GM21390 (cell line): Measurements from ENCODE around the gene FUS.
A peak's percentile ranks its signal among the peaks of the same experiment; 100 is the strongest.
"Not testable (repeated sequence)": the region's sequence is repeated elsewhere in the genome, so short reads cannot be mapped to it uniquely, and the experiment has no call there.

Source experiments
- ATAC-seq: cut with Tn5 transposase; IDR thresholded peaks from one replicate; pipeline ENCODE4 v1.9.1; 2021; ENCODE audit not compliant: unreplicated experiment

Gene FUS

DNA sequence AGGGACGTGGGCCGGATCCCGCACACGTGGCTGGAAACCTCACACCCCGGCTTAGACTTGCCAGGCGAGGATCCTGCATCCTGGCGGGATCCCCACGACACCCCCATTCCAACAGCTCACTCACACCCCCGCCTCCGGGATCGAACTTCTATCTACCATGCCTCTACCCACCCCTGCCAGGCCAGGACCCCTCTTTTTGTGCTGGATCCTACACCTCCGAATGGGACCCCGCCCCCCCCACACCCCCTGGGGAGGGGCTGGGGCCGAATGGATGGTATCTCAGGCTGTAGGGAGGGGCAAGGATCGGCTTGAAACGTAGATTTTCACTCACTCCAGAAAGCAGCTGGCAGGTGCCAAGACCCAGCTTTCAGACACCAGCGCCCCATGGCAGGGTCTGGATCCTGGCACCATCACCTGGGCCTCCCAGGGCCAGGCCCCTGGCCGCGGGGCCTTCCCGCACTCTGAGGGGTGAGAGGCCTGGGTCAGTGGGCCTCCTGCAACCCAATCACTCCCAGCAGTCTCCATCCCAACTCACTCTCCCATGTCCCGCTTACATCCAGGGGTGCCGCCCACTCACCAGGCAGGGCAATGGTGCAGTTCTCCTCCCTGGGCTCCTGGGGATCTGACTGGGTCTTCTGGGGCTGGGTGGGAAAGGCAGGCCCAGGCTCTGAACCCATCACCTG, 36.8 kb upstream of the FUS start:
- no peak for ATAC-seq

DNA sequence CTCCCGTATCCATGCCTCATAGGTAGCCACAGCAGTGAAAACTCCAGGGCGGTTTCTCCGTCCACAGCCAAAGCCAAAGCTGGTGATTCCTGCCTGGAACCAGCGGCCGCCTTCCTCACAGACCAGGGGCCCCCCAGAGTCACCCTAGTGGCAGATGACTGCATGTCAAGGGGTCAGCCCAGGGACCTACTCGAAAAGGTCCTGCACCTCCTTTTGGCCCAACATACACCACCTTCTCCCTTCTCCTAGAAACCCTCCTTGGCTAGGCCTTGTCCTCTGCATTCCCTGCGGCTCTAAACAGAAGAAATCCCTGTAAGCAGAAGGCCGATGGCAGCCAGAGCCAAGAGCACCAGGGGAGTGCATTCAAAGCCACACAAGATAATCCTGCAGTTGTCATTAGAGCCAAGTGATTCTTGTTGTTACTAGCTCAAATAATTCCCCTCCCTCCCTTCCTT, 36.2 kb upstream of the FUS start:
- no peak for ATAC-seq

DNA sequence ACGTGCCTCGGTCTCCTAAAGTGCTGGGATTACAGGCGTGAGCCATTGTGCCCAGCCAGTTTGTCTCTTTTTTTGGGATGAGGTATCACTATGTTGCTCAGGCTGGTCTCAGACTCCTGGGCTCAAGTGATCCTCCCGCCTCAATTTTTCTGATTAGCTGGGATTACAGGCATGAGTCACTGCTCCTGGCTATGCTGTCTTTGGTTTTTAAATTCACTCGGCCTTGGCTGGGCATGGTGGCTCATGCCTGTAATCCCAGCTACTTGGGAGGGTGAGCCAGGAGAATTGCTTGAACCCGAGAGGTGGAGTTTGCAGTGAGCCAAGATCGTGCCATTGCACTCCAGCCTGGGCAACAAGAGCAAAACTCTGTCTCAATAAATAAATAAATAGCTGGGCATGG, 35.5 kb upstream of the FUS start:
- ATAC-seq, result not testable (repeated sequence)

DNA sequence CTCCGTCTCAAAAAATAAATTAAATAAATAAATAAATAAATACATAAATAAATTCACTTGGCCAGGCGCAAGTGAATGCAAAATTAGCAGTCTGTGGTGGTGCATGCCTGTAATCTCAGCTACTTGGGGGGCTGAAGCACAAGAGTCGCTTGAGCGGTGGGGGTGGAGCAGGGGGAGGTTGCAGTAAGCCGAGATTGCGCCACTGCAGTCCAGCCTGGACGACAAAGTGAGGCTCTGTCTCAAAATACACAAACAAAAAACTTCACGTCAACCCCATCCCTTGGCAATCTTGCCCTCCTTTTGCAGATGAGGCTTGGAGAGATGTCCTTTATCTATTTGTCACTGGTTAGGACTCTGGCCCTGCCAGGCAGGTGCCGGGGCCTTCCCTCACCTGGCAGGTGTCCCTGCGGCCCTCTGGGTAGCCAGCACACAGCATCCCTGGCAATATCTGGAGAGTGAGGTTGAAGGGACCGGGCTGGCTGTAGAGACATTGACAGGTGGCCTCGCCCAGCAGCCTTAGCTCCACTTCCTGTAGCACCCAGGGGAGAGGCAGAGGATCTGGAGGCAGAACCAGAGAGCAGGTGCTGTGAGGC, 34.4 kb upstream of the FUS start:
- ATAC-seq, result no peak

DNA sequence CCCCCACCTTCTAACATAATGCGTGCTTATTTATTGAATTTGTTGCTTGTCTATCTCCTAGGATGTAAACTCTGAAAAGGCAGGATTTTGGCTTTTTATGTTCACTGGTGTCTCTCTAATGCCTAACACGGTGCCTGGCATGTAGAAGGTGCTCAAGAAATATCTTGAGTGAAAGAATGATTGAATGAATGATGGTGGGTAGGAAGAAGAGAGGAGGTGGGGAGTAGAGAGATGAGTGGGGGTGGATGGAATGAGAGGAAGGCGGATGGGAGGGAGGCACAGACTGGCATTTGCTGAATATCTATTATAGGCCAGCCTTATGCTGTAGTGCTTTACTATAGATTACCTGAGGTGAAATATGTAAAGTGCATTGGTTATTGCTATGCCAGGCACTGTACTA, 32.4 kb upstream of the FUS start:
- ATAC-seq, result no peak

DNA sequence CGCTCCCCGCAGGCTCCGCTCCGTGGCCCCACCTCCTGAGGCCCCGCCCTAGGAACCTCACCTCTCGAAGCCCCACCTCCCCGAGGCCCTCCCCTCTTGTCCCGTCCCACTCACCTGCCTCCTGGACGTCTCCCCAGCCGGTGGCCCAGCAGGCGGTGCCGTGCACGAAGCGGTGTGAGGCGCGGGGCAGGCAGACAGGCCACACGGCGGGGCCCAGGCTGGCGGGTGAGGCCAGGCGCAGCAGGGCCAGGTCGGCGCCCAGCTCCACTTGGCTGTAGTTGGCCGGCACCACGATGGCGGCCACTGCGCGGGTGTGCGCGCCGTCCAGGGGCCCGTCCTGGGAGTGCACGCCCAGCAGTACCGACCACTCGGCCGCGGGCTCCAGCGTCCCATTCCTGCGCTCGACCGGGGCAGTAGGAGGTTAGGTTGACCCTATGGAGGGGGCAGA, 31.6 kb upstream of the FUS start:
- ATAC-seq, result no peak

DNA sequence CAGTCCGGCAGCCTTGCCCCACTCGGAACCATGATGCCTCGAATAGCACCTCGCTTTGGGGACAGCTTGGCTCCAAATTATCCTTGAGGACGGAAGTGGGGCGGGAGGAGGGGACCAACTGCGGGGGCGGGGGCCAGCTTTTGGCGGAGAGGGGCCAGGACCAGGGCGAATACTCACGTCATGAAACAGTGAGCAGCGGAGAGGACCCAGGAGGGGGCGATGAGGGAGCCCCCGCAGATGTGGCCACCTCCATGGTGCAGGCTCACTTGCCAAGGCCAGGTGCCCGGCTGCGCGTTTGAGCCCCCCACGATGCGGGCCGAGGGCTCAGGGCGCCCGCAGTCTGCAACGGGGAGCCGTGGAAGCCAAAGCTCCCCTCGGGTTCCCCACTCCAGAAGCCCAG, 31.0 kb upstream of the FUS start:
- no peak for ATAC-seq

DNA sequence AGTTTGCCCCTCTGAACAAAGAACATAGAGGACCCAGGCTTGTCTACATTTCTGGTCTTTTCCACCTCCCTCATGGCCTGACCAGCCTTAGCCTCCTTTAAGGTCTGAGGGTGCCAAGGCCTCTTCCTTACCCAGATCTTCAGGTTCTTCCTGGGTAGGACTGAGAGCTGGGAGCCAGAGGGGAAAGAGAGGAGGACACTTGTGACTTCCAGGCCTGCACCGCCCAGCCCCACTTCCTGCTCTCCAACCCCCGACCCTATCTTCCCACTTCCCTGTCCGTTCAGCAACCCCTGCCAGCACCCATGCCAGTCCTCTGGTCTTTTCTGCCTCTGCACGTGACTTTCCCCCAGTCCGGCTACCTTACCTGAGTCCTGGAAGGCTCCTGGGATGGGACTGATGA, 30.6 kb upstream of the FUS start:
- no peak for ATAC-seq

DNA sequence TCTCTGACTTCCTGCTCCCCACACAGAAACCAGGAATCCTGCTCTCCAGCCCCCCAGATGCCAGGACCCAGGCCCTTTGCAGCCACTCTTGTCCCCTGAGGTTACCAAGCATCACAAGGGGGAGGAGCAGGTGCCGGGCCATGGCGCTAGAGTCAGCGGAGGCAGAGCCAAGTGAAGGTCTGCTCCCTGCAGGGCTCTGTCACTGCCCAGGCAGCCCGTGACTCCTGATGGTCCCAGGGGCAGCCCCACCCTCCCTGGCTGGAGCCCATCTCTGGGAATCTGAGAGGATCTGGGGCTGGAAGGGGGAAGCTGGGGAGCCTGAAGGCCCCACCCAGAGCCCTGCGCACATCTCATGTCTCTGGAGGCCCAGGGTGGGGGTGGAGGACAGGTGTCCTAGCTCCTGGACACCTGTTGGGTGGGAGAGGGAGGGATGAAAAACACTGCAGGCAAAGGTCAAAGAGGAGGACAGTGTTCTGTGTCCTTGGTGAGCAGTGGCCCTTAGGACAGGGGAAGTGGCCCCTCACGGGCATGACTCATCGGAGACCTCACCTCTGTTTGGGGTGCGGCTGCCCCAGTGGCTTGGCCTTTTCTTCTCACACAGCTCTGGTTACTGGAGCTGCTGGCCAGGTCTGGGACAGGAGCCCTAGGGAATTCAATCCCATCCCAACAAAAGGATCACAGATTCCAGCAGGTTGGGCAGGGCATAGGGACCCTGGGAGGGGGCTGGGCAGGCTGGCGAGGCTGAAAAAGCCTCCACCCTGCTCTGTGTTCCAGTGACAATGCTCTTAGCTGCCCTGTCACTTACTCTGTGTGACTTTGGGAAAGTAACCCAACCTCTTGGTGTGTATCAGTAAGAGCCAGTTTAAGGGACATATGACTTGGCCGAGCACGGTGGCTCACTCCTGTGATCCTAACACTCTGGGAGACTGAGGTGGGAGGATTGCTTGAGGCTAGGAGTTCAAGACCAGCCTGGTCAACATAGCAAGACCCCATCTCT, 29.7 kb upstream of the FUS start, which contains the start of gene PRSS36:
Gene PRSS36 (minus strand): TSS at position 173 of the 997 bp plus-strand sequence. CDS start 31 bp downstream, at position 142.
- ATAC-seq, result no peak

DNA sequence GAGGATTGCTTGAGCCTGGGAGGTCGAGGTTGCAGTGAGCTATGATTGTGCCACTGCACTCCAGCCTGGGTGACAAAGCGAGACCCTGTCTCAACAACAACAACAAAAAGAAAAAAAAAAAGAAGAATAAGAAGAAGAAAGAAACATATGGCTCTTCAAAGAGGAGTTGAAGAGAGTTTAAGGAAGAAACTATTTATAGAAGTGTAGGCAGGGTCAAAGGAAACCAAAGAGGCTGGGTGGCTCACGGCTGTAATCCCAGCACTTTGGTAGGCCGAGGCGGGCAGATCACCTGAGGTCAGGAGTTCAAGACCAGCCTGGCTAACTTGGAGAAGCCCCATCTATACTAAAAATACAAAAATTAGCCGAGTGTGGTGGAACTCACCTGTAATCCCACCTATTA, 29.0 kb upstream of the FUS start:
- not testable (repeated sequence) for ATAC-seq

DNA sequence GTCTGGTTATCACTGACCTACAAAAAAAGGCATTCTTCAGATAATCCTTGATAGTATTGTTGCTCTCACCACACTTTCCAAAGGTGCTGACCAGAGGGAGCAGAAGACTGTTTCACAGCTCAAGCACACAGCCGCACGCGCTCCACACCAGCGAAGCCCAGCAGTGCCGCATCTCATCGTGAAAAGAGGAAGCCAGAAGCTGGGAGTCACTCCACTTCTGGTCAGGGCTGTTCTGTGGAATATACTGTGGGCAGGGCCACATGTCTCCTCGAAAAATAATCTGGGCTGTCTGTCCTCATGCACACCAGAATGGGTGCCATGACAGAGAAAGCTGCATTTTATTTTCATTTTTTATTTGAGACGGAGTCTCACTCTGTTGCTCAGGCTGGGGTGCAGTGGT, 22.8 kb upstream of the FUS start:
- ATAC-seq, result no peak

DNA sequence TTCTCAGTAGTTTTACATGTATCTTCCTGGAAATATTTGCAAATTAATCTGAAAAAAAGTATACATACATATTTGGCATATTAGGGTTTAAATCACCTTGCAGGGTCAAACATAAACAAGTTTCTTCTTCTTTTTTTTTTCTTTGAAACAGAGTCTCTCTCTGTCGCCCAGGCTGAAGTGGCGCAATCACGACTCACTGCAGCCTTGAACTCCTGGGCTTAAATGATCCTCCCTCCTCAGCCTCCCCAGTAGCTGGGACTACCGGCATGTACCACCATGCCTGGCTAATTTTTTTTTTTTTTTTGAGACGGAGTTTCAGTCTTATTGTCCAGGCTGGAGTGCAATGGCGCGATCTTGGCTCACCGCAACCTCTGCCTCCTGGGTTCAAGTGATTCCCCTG, 12.6 kb upstream of the FUS start:
- ATAC-seq, result no peak

DNA sequence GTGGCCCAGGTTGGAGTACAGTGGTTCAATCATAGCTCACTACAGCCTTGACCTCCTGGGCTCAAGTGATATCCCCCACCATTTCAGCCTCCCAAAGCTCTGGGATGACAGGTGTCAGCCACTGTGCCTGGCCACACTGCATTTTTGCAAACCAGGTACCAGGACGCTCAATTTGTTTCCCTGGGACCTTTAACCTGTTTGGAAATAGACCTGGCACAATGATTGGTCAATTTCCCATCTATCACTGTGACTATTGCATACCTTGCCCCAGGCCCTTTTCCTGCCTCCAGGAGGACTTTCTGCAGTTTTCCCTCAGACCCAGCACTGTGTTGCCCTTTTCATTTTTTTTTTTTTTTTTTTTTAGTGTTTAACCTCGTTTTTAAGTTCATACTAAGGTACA, 11.1 kb upstream of the FUS start:
- ATAC-seq, result no peak

DNA sequence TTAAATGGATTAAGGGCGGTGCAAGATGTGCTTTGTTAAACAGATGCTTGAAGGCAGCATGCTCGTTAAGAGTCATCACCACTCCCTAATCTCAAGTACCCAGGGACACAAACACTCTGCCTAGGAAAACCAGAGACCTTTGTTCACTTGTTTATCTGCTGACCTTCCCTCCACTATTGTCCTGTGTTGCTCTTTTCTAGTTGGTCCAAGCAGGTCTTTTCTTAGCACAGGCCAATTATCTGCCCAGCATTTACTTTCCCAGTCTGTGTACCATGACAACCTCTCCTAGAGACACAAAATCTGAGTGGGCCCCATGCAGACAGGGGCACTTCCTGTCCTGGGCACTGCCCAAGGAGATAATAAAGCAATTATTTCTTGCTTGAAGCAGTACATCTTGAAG, 9.9 kb upstream of the FUS start:
- ATAC-seq, result not testable (repeated sequence)

DNA sequence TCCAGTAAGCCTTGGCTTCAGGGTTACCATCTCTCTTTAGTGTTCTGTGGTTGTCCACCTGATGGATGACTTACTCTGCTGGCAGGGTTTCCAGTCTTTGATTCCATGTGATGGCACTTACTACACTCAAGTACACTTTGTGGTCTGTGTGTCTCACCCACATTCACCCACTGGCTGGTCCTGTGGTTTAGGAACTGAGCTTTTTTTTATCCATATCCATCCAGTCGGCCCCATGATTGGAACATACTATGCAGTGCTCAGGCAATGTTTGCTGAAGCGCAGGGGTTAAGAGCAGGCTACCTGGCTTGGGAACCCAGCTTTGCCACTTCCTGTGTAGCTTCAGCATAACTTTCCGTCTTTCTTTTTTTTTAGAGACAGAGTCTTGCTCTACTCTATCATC, 2.8 kb upstream of the FUS start:
- no peak for ATAC-seq

DNA sequence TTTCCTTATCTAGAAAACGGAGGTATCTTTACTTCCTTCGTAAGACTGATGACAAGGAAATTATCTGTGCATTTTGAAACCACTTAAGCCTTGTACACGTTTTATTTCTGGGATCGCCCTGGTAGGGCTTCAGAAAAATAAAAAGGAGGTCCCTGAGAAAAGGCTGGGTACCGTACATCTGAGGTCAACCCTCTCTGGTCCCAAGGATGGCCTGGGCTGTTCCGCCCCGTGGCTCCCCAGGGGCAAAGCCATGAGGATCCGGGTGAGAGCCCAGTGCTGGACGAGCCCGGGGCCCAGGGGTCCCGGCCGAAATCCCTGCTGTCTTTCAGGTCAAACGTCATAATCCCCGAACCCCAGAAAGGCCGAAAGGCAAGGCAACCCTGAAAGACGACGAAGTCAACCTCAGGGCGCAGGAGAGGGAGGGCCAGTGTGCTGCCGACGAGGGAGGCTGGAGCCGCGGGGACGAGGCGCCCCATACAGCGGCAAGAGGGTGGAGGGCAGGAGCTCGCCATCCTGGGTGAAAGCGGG, 656 bp upstream of the FUS start:
- peak; percentile 1 for ATAC-seq

DNA sequence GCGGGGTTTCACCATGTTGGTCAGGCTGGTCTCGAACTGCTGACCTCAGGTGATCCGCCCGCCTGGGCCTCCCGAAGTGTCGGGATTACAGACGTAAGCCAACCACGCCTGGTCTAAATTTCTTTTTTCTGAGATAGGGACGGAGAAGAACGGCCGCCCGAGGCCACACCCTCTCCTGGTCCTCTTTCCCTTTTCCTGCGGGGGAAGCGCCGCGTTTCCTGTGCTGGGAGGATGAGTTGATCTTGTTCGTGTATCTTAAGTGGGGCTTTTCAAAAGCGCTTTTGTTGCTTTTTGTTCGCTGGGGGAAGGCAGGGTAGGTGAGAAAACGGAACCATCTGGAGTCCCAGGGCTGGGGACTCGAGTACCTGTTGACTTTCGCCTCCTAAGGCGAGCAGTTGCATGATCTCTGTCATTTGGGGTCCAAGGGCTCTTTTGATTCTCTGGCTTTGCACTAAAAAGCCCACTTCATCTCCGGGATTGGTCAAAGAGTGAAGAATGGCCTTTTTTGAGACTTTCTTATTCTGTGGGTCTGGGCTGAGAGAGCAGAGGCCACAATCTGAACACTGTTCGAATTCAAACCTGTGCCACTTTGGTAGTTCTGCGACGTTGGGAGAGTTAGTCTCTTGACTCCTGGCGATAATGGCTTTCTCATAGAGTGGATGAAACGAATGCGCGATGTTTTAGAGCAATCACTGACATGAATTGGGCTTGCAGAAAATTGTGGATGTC, 1.3 kb downstream of the FUS start:
- no peak for ATAC-seq

DNA sequence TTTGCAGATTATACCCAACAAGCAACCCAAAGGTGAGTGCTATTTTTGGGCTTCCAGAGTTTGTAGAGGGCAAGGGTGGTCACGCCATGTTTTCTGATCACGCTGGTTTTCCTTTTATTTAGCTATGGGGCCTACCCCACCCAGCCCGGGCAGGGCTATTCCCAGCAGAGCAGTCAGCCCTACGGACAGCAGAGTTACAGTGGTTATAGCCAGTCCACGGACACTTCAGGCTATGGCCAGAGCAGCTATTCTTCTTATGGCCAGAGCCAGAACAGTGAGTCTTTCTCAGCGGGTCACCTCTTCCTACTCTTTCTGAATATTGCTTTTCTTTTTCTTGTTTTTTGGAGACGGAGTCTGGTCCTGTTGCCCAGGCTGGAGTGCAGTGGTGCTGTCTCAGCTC, 2.5 kb downstream of the FUS start:
- ATAC-seq, result no peak

DNA sequence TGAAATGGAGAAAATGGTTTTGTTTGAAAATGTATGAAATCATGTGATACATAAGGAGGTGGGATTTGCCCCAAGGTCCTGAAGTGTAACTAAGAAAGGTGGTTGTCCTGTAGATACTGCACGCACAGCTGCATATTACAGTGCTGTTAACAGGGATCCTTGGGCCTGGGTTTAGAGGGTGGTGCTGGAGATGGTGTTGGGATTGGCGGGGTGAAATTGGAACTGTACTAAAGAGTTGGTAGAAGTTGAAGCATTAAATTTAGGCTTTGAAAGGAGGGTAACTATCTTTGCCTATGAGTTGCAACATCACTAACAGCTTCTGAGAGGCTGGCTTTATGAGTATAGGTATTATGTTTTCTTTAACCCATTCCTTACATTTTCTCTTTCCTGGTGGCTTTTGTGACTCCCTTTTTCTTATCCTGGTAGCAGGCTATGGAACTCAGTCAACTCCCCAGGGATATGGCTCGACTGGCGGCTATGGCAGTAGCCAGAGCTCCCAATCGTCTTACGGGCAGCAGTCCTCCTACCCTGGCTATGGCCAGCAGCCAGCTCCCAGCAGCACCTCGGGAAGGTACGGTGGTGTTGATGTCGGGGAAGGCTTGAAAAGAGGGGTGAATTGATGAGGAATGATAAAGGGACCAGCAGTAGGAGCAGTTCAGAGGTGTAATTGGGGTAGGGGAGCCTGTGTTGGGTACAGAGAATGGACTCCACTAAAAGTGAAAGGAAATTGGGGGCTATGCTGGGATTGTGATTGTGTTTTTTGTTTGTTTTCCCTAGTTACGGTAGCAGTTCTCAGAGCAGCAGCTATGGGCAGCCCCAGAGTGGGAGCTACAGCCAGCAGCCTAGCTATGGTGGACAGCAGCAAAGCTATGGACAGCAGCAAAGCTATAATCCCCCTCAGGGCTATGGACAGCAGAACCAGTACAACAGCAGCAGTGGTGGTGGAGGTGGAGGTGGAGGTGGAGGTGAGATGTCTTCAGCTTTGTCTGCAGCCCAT, 3.8 kb downstream of the FUS start:
- ATAC-seq, result no peak
